Ishikawa (cell line): ENCODE measurements around the gene SRR.

ENCODE experiments used
- EGR1 ChIP-seq: IDR thresholded peaks from 2 replicates; pipeline ENCODE4 v1.6.1; 2012
- TF ChIP-seq, protein P1 (sequence below): IDR thresholded peaks from 2 replicates; pipeline ENCODE4 v1.6.1; 2012; ENCODE audit warnings: low read depth, mild to moderate bottlenecking
- TF ChIP-seq, protein P2 (sequence below): IDR thresholded peaks from 2 replicates; pipeline ENCODE4 v1.6.1; 2012

DNA sequence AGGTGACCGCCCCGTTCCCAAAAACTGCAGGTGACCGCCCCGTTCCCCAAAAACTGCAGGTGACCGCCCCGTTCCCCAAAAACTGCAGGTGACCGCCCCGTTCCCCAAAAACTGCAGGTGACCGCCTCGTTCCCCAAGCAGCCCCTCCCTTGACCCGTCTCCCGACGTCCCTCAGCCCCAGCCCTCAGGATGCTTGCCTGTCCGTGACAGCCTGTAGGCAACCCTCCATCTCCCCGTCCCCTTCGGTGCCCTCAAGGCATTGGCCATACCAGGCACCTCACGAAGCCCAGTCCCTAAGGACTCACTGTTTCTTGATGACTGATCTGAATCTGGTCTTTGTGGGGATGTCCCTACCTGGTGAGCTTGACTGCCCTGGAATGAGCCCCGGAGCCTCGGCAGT is 58.7 kb downstream of the SRR start:
- TF ChIP-seq EGR1, result no peak
- TF ChIP-seq, protein P1, sequence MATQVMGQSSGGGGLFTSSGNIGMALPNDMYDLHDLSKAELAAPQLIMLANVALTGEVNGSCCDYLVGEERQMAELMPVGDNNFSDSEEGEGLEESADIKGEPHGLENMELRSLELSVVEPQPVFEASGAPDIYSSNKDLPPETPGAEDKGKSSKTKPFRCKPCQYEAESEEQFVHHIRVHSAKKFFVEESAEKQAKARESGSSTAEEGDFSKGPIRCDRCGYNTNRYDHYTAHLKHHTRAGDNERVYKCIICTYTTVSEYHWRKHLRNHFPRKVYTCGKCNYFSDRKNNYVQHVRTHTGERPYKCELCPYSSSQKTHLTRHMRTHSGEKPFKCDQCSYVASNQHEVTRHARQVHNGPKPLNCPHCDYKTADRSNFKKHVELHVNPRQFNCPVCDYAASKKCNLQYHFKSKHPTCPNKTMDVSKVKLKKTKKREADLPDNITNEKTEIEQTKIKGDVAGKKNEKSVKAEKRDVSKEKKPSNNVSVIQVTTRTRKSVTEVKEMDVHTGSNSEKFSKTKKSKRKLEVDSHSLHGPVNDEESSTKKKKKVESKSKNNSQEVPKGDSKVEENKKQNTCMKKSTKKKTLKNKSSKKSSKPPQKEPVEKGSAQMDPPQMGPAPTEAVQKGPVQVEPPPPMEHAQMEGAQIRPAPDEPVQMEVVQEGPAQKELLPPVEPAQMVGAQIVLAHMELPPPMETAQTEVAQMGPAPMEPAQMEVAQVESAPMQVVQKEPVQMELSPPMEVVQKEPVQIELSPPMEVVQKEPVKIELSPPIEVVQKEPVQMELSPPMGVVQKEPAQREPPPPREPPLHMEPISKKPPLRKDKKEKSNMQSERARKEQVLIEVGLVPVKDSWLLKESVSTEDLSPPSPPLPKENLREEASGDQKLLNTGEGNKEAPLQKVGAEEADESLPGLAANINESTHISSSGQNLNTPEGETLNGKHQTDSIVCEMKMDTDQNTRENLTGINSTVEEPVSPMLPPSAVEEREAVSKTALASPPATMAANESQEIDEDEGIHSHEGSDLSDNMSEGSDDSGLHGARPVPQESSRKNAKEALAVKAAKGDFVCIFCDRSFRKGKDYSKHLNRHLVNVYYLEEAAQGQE, result no peak
- TF ChIP-seq, protein P2, sequence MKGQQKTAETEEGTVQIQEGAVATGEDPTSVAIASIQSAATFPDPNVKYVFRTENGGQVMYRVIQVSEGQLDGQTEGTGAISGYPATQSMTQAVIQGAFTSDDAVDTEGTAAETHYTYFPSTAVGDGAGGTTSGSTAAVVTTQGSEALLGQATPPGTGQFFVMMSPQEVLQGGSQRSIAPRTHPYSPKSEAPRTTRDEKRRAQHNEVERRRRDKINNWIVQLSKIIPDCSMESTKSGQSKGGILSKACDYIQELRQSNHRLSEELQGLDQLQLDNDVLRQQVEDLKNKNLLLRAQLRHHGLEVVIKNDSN, result no peak
